Hepatocyte (in vitro differentiated cells): Measurements from ENCODE around the gene CWC27. TPM values are rescaled to one million over a fixed set of nuclear protein-coding genes. Genes with fewer than 3 reads are reported as not detected.

Experiments
- DNase-seq: peaks from one replicate; pipeline ENCODE4 v3.0.0-alpha.2; 2016; ENCODE audit warnings: low spot score
- H2AFZ ChIP-seq: fragments of 200-600 bp; sonication (generic); 2 replicates; pipeline ENCODE4 v1.6.0; 2016; ENCODE audit warnings: antibody characterized with exemption, mild to moderate bottlenecking
- H3K27ac ChIP-seq: fragments of 200-600 bp; sonication (generic); 2 replicates; pipeline ENCODE4 v1.5.1; 2016; ENCODE audit warnings: mild to moderate bottlenecking
- H3K27me3 ChIP-seq: fragments of 200-600 bp; sonication (generic); 2 replicates; pipeline ENCODE4 v1.6.1; 2016
- H3K36me3 ChIP-seq: fragments of 200-600 bp; sonication (generic); replicated peaks from 2 replicates; pipeline ENCODE4 v1.5.1; 2016; ENCODE audit warnings: low read depth; ENCODE audit not compliant: insufficient read depth
- H3K4me1 ChIP-seq: fragments of 200-600 bp; sonication (generic); 2 replicates; pipeline ENCODE4 v1.5.1; 2016; ENCODE audit warnings: mild to moderate bottlenecking, moderate library complexity; ENCODE audit not compliant: insufficient read depth
- H3K4me2 ChIP-seq: fragments of 200-600 bp; sonication (generic); 2 replicates; pipeline ENCODE4 v1.6.0; 2016
- H3K4me3 ChIP-seq: fragments of 200-600 bp; sonication (generic); 2 replicates; pipeline ENCODE4 v1.5.1; 2016; ENCODE audit warnings: mild to moderate bottlenecking
- H3K79me2 ChIP-seq: fragments of 200-600 bp; sonication (generic); 2 replicates; pipeline ENCODE4 v1.6.0; 2017; ENCODE audit warnings: mild to moderate bottlenecking
- H3K9me2 ChIP-seq: fragments of 200-600 bp; sonication (generic); replicated peaks from 2 replicates; pipeline ENCODE4 v1.6.0; 2017; ENCODE audit warnings: mild to moderate bottlenecking; ENCODE audit not compliant: insufficient read depth
- H3K9me3 ChIP-seq: fragments of 200-600 bp; sonication (generic); 2 replicates; pipeline ENCODE4 v1.5.1; 2016; ENCODE audit warnings: low read depth, mild to moderate bottlenecking
- H4K20me1 ChIP-seq: fragments of 200-600 bp; sonication (generic); 2 replicates; pipeline ENCODE4 v1.6.0; 2016; ENCODE audit warnings: mild to moderate bottlenecking; ENCODE audit not compliant: insufficient read depth, poor library complexity, severe bottlenecking
- CTCF ChIP-seq: fragments of 200-600 bp; sonication (generic); IDR thresholded peaks from 2 replicates; pipeline ENCODE4 v1.5.1; 2016; ENCODE audit warnings: antibody characterized with exemption, mild to moderate bottlenecking; ENCODE audit not compliant: poor library complexity
- EZH2 ChIP-seq: fragments of 200-600 bp; sonication (generic); IDR thresholded peaks from 2 replicates; pipeline ENCODE4 v1.6.1; 2016; ENCODE audit warnings: antibody characterized with exemption, mild to moderate bottlenecking, borderline replicate concordance
- EZH2phosphoT487 ChIP-seq: fragments of 200-600 bp; sonication (generic); IDR thresholded peaks from one replicate; pipeline ENCODE4 v1.6.1; 2018; ENCODE audit warnings: antibody characterized with exemption, mild to moderate bottlenecking, low read depth, moderate library complexity; ENCODE audit not compliant: unreplicated experiment, severe bottlenecking
- WGBS: methylation state at CpG from one replicate; pipeline ENCODE4 v1.1.6; 2016; ENCODE audit warnings: low lambda C conversion rate; ENCODE audit errors: missing lambda C conversion rate; 5-methylcytosine and 5-hydroxymethylcytosine counted together
- polyA plus RNA-seq: library from polyadenylated mRNA; unstranded; fragments of >200 nt; fragmentation: Nextera tagmentation; extraction: Ambion mirVana; gene quantifications from 2 replicates; pipeline ENCODE4 v1.2.1, GENCODE V29; 2016
- total RNA-seq: library from RNA; depleted of rRNA; stranded (reverse); fragments of >200 nt; gene quantifications from 2 replicates; pipeline ENCODE4 v1.2.3, GENCODE V29; 2014

Gene CWC27
- total and polyA plus RNA-seq, 2 experiments from 2014 or later: 15.8 to 32.5 TPM

- H3K9me2 ChIP-seq: no peaks in the 10 kb centered on the region
- no peak overlapping the region for H3K4me3 ChIP-seq
- H4K20me1 ChIP-seq: no peaks in the 10 kb centered on the region
- no peak for TF ChIP-seq EZH2
- no peak for TF ChIP-seq CTCF
- no peak for TF ChIP-seq EZH2phosphoT487
- H3K27ac ChIP-seq: no peak overlapping the region
- H3K4me1 ChIP-seq: no peaks in the 10 kb centered on the region
- H2AFZ ChIP-seq: no peak overlapping the region
- H3K4me2 ChIP-seq: no peak overlapping the region
- peaks cover 17% of the 10 kb centered on the region for H3K79me2 ChIP-seq
- H3K36me3 ChIP-seq: no peaks in the 10 kb centered on the region
- WGBS: 100% methylated on average over 1 of the region's 1 CpG
- DNase-seq: no peak
- H3K9me3 ChIP-seq: no peaks in the 10 kb centered on the region
- no peaks in the 10 kb centered on the region for H3K27me3 ChIP-seq
Observed at GRCh38 chr5:64742411-64742810, 26.3 kb upstream of the CWC27 start.

GRCh38 chr5:64742821-64743220 lies 25.9 kb upstream of the CWC27 start:
- Histone ChIP-seq H3K9me3 (no peaks in the 10 kb centered on the region), H3K4me3 (no peak overlapping the region), H3K79me2 (peaks cover 13% of the 10 kb centered on the region), H3K27ac (no peak overlapping the region), H3K9me2 (no peaks in the 10 kb centered on the region), H3K36me3 (no peaks in the 10 kb centered on the region), H3K4me1 (no peaks in the 10 kb centered on the region), H3K27me3 (no peaks in the 10 kb centered on the region), H2AFZ (no peak overlapping the region), H4K20me1 (no peaks in the 10 kb centered on the region), H3K4me2 (no peak overlapping the region)
- no peak for DNase-seq
- TF ChIP-seq EZH2phosphoT487 (no peak), CTCF (no peak), EZH2 (no peak)

- Histone ChIP-seq H3K79me2 (peaks cover 11% of the 10 kb centered on the region), H3K4me1 (no peaks in the 10 kb centered on the region), H3K27me3 (no peaks in the 10 kb centered on the region), H2AFZ (no peak overlapping the region), H3K9me3 (no peaks in the 10 kb centered on the region), H4K20me1 (no peaks in the 10 kb centered on the region), H3K9me2 (no peaks in the 10 kb centered on the region), H3K27ac (no peak overlapping the region), H3K36me3 (no peaks in the 10 kb centered on the region), H3K4me3 (no peak overlapping the region), H3K4me2 (no peak overlapping the region)
- no peak for TF ChIP-seq CTCF
- TF ChIP-seq EZH2: no peak
- TF ChIP-seq EZH2phosphoT487: no peak
- 100% methylated on average over 1 of the region's 1 CpG for WGBS
- DNase-seq: no peak
Observed at GRCh38 chr5:64744914-64745313, 23.8 kb upstream of the CWC27 start.

GRCh38 chr5:64746446-64746845 lies 22.3 kb upstream of the CWC27 start:
- H3K4me2 ChIP-seq: no peak overlapping the region
- no peak for TF ChIP-seq CTCF
- no peak for TF ChIP-seq EZH2phosphoT487
- no peak for TF ChIP-seq EZH2
- no peak for DNase-seq

More at GRCh38 chr5:64746446-64746845, 22.3 kb upstream of the CWC27 start:
- H2AFZ ChIP-seq: no peak overlapping the region
- H3K27me3 ChIP-seq: no peaks in the 10 kb centered on the region
- H3K27ac ChIP-seq: no peak overlapping the region
- H3K4me1 ChIP-seq: no peaks in the 10 kb centered on the region
- H4K20me1 ChIP-seq: no peaks in the 10 kb centered on the region
- peaks cover 15% of the 10 kb centered on the region for H3K79me2 ChIP-seq
- no peaks in the 10 kb centered on the region for H3K9me2 ChIP-seq
- WGBS: 94% methylated on average over 1 of the region's 1 CpG
- H3K36me3 ChIP-seq: no peaks in the 10 kb centered on the region
- H3K9me3 ChIP-seq: no peaks in the 10 kb centered on the region
- H3K4me3 ChIP-seq: no peak overlapping the region
